ENCODE data around the gene TBC1D5.
A peak's percentile ranks its signal among the peaks of the same experiment; 100 is the strongest.
"Not testable (repeated sequence)": the region's sequence is repeated elsewhere in the genome, so short reads cannot be mapped to it uniquely, and the experiment has no call there.

The TBC1D5 gene

GRCh38 chr3:17747174-17747889 is 4.9 kb upstream of the TBC1D5 start:
- no peak for DNase-seq

- no peak for DNase-seq
Observed at GRCh38 chr3:17745894-17746293, 3.5 kb upstream of the TBC1D5 start.

- no peak for DNase-seq
Observed at GRCh38 chr3:17745301-17745700, 2.9 kb upstream of the TBC1D5 start.

- no peak for DNase-seq
Observed at GRCh38 chr3:17744693-17745092, 2.3 kb upstream of the TBC1D5 start.

GRCh38 chr3:17743658-17743995 is 1.2 kb upstream of the TBC1D5 start:
- no peak for DNase-seq

- no peak for DNase-seq
Observed at GRCh38 chr3:17742880-17743657, 638 bp upstream of the TBC1D5 start.

GRCh38 chr3:17741621-17742101 is 770 bp downstream of the TBC1D5 start:
- DNase-seq, result no peak

- no peak for DNase-seq
Observed at GRCh38 chr3:17740721-17741141, 1.7 kb downstream of the TBC1D5 start.

- DNase-seq, result no peak
Observed at GRCh38 chr3:17738921-17739320, 3.5 kb downstream of the TBC1D5 start.

- DNase-seq, result no peak
Observed at GRCh38 chr3:17738219-17738618, 4.2 kb downstream of the TBC1D5 start.

GRCh38 chr3:17737591-17737990 is 4.8 kb downstream of the TBC1D5 start:
- DNase-seq, result no peak

- not testable (repeated sequence) for DNase-seq
Observed at GRCh38 chr3:17735362-17735761, 7.1 kb downstream of the TBC1D5 start.

- no peak for DNase-seq
Observed at GRCh38 chr3:17733768-17734167, 8.7 kb downstream of the TBC1D5 start.

- DNase-seq, result no peak
Observed at GRCh38 chr3:17733215-17733614, 9.2 kb downstream of the TBC1D5 start.

- peak; percentile 25 for DNase-seq
Observed at GRCh38 chr3:17730318-17730967, 12.0 kb downstream of the TBC1D5 start.

- DNase-seq, result no peak
Observed at GRCh38 chr3:17726313-17726712, 16.1 kb downstream of the TBC1D5 start.

- DNase-seq, result not testable (repeated sequence)
Observed at GRCh38 chr3:17725844-17726243, 16.6 kb downstream of the TBC1D5 start.

- no peak for DNase-seq
Observed at GRCh38 chr3:17724948-17725347, 17.5 kb downstream of the TBC1D5 start.

GRCh38 chr3:17724122-17724521 is 18.3 kb downstream of the TBC1D5 start:
- no peak for DNase-seq

- no peak for DNase-seq
Observed at GRCh38 chr3:17717411-17717810, 25.0 kb downstream of the TBC1D5 start.

- no peak for DNase-seq
Observed at GRCh38 chr3:17714473-17714872, 28.0 kb downstream of the TBC1D5 start.

- no peak for DNase-seq
Observed at GRCh38 chr3:17709236-17709810, 33.1 kb downstream of the TBC1D5 start.

- DNase-seq, result no peak
Observed at GRCh38 chr3:17707813-17708543, 34.5 kb downstream of the TBC1D5 start.

Data from NCI-H1048 (cell line).